ENCODE results near the gene SYTL4.

DNA sequence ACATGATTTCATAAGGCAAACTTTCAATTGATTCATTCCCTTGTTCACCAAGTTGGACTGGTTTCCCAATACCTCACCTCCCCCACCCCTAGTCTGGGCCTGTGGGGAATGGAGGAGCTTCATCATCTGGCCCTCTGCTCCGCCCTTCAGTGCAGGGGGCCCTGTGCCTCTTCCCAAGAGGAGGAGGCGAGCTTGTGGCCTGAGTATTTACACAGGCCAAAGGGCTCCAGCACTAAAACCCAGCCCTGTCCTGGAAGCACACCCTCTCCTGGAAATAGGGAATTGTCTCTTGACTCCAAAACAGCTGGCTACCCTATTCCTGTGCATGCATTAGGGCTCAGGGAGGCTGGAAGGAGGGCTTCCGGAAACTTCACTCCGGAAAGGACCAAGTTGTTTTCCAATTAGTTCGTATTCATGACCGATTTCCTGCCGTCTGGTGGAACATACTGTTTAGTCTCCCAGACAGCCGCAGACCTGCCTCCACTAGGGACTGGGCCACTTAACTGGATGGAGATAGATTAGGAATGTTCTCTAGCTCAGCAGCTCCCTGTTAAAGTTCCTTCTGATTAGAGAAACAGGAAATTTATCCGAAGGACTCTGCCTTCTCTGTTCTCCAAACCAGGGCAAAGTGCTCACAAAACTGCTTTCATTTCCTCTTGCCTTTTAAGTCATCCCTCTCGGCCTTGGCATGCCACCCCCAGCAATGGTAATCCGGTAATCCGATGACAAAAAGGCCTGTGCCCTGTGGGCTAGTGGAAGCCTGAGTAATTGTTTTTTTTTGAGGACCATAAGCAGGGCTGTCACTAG lies 82.2 kb downstream of the SYTL4 start:
- TF ChIP-seq, protein P1, sequence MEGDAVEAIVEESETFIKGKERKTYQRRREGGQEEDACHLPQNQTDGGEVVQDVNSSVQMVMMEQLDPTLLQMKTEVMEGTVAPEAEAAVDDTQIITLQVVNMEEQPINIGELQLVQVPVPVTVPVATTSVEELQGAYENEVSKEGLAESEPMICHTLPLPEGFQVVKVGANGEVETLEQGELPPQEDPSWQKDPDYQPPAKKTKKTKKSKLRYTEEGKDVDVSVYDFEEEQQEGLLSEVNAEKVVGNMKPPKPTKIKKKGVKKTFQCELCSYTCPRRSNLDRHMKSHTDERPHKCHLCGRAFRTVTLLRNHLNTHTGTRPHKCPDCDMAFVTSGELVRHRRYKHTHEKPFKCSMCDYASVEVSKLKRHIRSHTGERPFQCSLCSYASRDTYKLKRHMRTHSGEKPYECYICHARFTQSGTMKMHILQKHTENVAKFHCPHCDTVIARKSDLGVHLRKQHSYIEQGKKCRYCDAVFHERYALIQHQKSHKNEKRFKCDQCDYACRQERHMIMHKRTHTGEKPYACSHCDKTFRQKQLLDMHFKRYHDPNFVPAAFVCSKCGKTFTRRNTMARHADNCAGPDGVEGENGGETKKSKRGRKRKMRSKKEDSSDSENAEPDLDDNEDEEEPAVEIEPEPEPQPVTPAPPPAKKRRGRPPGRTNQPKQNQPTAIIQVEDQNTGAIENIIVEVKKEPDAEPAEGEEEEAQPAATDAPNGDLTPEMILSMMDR (IDR thresholded peaks at IDR 0.05), result no peak
- no peak for TF ChIP-seq POLR2A (IDR thresholded peaks at IDR 0.05)

Data from adrenal gland (tissue), 5 donors.